ENCODE results near the gene SH2D7.
"Not testable (repeated sequence)": the region's sequence is repeated elsewhere in the genome, so short reads cannot be mapped to it uniquely, and the experiment has no call there.

Gene SH2D7

GRCh38 chr15:78146425-78147154 lies 54.2 kb downstream of the SH2D7 start:
- TF ChIP-seq FOXP2 (optimal IDR thresholded peaks at IDR 0.05; ENCODE audit: control extremely low read depth, extremely low read length, insufficient read depth) = no peak
- TF ChIP-seq POLR2AphosphoS5 (IDR thresholded peaks at IDR 0.05; ENCODE audit: borderline replicate concordance, low read depth, low read length) = no peak
- TF ChIP-seq EZH2 (IDR thresholded peaks at IDR 0.05) = no peak
- Histone ChIP-seq H3K27ac (no peak overlapping the region), H3K9ac (ENCODE audit: insufficient read length) (no peak overlapping the region), H3K36me3 (ENCODE audit: insufficient read depth, low read length) (no peaks in the 10 kb centered on the region), H3K4me3 (no peak overlapping the region), H3K9me3 (ENCODE audit: low read depth, low read length) (no peaks in the 10 kb centered on the region)
- DNase-seq (ENCODE audit: low read depth, low spot score) = no peak

- no peaks in the 10 kb centered on the region for H3K36me3 ChIP-seq (ENCODE audit: insufficient read depth, low read length)
- H3K9me3 ChIP-seq (ENCODE audit: low read depth, low read length) = no peaks in the 10 kb centered on the region
- TF ChIP-seq POLR2AphosphoS5 (IDR thresholded peaks at IDR 0.05; ENCODE audit: borderline replicate concordance, low read depth, low read length) (no peak), EZH2 (IDR thresholded peaks at IDR 0.05) (no peak), FOXP2 (optimal IDR thresholded peaks at IDR 0.05; ENCODE audit: control extremely low read depth, extremely low read length, insufficient read depth) (no peak)
- H3K9ac ChIP-seq (ENCODE audit: insufficient read length) = no peak overlapping the region
- H3K4me3 ChIP-seq = no peak overlapping the region
- no peak for DNase-seq (ENCODE audit: low read depth, low spot score)
- H3K27ac ChIP-seq = no peak overlapping the region
Measured at GRCh38 chr15:78147566-78147965, 55.2 kb downstream of the SH2D7 start.

- peak overlapping the region; percentile 83 for H3K9ac ChIP-seq (ENCODE audit: insufficient read length)
- H3K27ac ChIP-seq = no peak overlapping the region
- H3K36me3 ChIP-seq (ENCODE audit: insufficient read depth, low read length) = no peaks in the 10 kb centered on the region
- no peaks in the 10 kb centered on the region for H3K9me3 ChIP-seq (ENCODE audit: low read depth, low read length)
- no peak for TF ChIP-seq EZH2 (IDR thresholded peaks at IDR 0.05)
- no peak for TF ChIP-seq FOXP2 (optimal IDR thresholded peaks at IDR 0.05; ENCODE audit: control extremely low read depth, extremely low read length, insufficient read depth)
- TF ChIP-seq POLR2AphosphoS5 (IDR thresholded peaks at IDR 0.05; ENCODE audit: borderline replicate concordance, low read depth, low read length) = no peak
- H3K4me3 ChIP-seq = peak overlapping the region; percentile 86
- DNase-seq (ENCODE audit: low read depth, low spot score) = no peak
Measured at GRCh38 chr15:78148392-78149067, 56.2 kb downstream of the SH2D7 start.

GRCh38 chr15:78149068-78149804 lies 56.9 kb downstream of the SH2D7 start, which contains the start of gene IDH3A:
TSS of gene IDH3A (plus strand) at chr15:78149362. CDS start at chr15:78149404, 42 bp downstream.
- DNase-seq (ENCODE audit: low read depth, low spot score) = peak; percentile 57
- no peak within 1 kb of the TSS for H3K27ac ChIP-seq
- H3K9ac ChIP-seq (ENCODE audit: insufficient read length) = peak within 1 kb of the TSS; percentile 83
- H3K4me3 ChIP-seq = peak within 1 kb of the TSS; percentile 86
- no peaks in the 10 kb centered on the region for H3K36me3 ChIP-seq (ENCODE audit: insufficient read depth, low read length)
- no peak for TF ChIP-seq FOXP2 (optimal IDR thresholded peaks at IDR 0.05; ENCODE audit: control extremely low read depth, extremely low read length, insufficient read depth)
- peak; percentile 94 for TF ChIP-seq POLR2AphosphoS5 (IDR thresholded peaks at IDR 0.05; ENCODE audit: borderline replicate concordance, low read depth, low read length)
- TF ChIP-seq EZH2 (IDR thresholded peaks at IDR 0.05) = no peak
- no peaks in the 10 kb centered on the region for H3K9me3 ChIP-seq (ENCODE audit: low read depth, low read length)

- Histone ChIP-seq H3K9ac (ENCODE audit: insufficient read length) (peak overlapping the region; percentile 78), H3K9me3 (ENCODE audit: low read depth, low read length) (no peaks in the 10 kb centered on the region), H3K36me3 (ENCODE audit: insufficient read depth, low read length) (no peaks in the 10 kb centered on the region), H3K4me3 (peak overlapping the region; percentile 86), H3K27ac (no peak overlapping the region)
- DNase-seq (ENCODE audit: low read depth, low spot score) = no peak
- TF ChIP-seq EZH2 (IDR thresholded peaks at IDR 0.05) = no peak
- no peak for TF ChIP-seq FOXP2 (optimal IDR thresholded peaks at IDR 0.05; ENCODE audit: control extremely low read depth, extremely low read length, insufficient read depth)
- TF ChIP-seq POLR2AphosphoS5 (IDR thresholded peaks at IDR 0.05; ENCODE audit: borderline replicate concordance, low read depth, low read length) = no peak
Measured at GRCh38 chr15:78149805-78150751, 57.7 kb downstream of the SH2D7 start.

GRCh38 chr15:78151075-78151474 lies 58.7 kb downstream of the SH2D7 start:
- not testable (repeated sequence) for H3K9ac ChIP-seq (ENCODE audit: insufficient read length); H3K4me3 ChIP-seq; DNase-seq (ENCODE audit: low read depth, low spot score); H3K27ac ChIP-seq; H3K36me3 ChIP-seq (ENCODE audit: insufficient read depth, low read length); H3K9me3 ChIP-seq (ENCODE audit: low read depth, low read length)

Data from SK-N-MC (cell line).